HAP-1 (cell line): ENCODE measurements around the gene DLG2.

ENCODE experiments used
- DNase-seq, 2 experiments: peaks; one replicate each; pipeline ENCODE4 v3.0.0-alpha.2; 2016 to 2020; ENCODE audit warnings: low spot score in 2 of 2
- H3K27me3 ChIP-seq: fragments of 250-450 bp; sonication (Bioruptor Pico); 2 replicates; pipeline ENCODE4 v1.5.1; 2020; ENCODE audit warnings: low read depth, mild to moderate bottlenecking, moderate library complexity
- H3K36me3 ChIP-seq: fragments of 250-450 bp; sonication (Bioruptor Pico); replicated peaks from 2 replicates; pipeline ENCODE4 v1.5.1; 2020; ENCODE audit warnings: mild to moderate bottlenecking
- H3K4me1 ChIP-seq: fragments of 250-450 bp; sonication (Bioruptor Pico); 2 replicates; pipeline ENCODE4 v1.5.1; 2020; ENCODE audit warnings: mild to moderate bottlenecking
- H3K4me3 ChIP-seq: fragments of 250-450 bp; sonication (Bioruptor Pico); 2 replicates; pipeline ENCODE4 v1.5.1; 2020; ENCODE audit warnings: mild to moderate bottlenecking, moderate library complexity
- H3K9me3 ChIP-seq: fragments of 250-450 bp; sonication (Bioruptor Pico); 2 replicates; pipeline ENCODE4 v1.5.1; 2020; ENCODE audit warnings: mild to moderate bottlenecking, moderate library complexity
- in situ Hi-C: fragments of 300-500 bp; cut with MboI; formaldehyde crosslinking; loops from 3 replicates; pipeline ENCODE4 v1.14.3; 2020; ENCODE audit warnings: low sequenced_read_pairs, inconsistent platforms, mixed read lengths

DLG2 gene

GRCh38 chr11:84958295-84958694 is 668.8 kb downstream of the DLG2 start:
- Histone ChIP-seq H3K4me3 (no peak overlapping the region), H3K9me3 (no peaks in the 10 kb centered on the region), H3K4me1 (peaks cover 6% of the 10 kb centered on the region), H3K27me3 (no peaks in the 10 kb centered on the region), H3K36me3 (no peaks in the 10 kb centered on the region)
- no peak for DNase-seq
- in situ Hi-C loops = no loop called here

DNA sequence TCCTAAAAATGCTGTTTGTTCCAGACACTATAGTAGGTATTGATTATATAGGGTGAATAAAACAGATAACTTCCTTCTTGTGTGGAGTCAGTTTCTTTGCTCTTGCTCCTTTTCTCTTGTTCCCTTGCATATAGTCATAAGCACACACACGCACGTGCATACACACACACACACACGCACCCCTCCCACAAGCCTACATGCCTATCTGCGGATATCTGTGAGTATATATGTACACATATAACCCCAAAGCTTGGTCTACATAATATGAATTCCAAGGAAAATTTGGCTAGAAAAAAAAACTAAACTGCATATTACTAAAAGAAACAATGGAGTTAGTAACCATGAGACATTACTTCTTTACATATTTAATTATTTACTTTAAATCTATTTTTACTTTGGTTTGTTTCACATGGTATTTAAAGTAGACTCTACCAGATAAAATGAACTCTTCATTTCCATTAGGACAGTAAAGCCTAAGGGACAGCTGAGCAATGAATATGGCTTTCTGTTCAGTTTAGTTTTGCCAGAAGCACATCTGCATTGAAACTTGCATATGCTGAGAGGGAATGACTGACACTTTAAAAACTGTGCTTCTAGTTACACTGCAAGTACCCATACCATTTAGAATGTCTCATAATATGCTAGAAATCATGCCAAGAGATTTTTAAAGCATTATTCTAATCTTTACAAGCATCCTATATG is 676.4 kb downstream of the DLG2 start:
- Histone ChIP-seq H3K9me3 (no peaks in the 10 kb centered on the region; the same call in none of the 2 replicates), H3K27me3 (no peaks in the 10 kb centered on the region), H3K4me3 (no peak overlapping the region), H3K36me3 (0 out of 2 replicates have a peak, but pooled peaks cover 3% of the 10 kb centered on the region), H3K4me1 (peaks cover 4% of the 10 kb centered on the region; the same call in 1 of the 2 replicates)
- in situ Hi-C loops = no loop called here
- no peak for DNase-seq

DNA sequence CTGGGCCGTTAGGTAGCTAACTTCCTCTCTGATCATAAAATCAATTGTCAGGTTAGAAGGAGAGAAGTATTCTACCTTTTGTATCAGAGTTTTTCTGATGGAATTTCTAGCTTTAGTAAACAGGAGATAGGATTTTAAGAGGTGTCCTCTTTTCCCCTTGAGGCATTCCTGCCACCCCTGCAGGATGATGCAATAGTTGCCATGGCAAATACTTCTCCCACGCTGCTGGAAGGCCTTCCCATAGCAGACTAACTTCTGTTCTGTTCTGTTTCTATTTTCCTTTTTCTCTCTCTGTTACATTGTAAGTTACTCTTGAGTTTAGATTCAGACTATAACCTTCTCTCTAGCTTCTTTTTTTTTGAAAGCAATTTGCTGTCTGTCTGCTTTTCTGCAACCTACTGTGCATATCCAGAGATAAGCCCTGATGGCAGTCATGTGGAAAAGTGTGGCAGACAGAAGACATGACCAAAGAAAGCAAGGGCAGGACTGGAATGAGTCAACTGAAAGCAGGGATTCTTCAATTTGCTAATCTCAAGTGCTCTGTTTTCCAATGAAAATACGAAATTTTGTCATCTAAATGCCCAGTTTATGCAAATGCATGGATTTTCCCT is 679.1 kb downstream of the DLG2 start:
- 0 out of 2 replicates have a peak, but pooled peaks cover 3% of the 10 kb centered on the region for H3K36me3 ChIP-seq
- no peak overlapping the region for H3K4me3 ChIP-seq
- H3K27me3 ChIP-seq = no peaks in the 10 kb centered on the region
- in situ Hi-C loops = no loop called here
- no peaks in the 10 kb centered on the region; the same call in none of the 2 replicates for H3K9me3 ChIP-seq
- no peak for DNase-seq
- H3K4me1 ChIP-seq = peaks cover 10% of the 10 kb centered on the region; the same call in 1 of the 2 replicates

- in situ Hi-C loops = no loop called here
- H3K27me3 ChIP-seq = no peaks in the 10 kb centered on the region
- no peak overlapping the region for H3K4me3 ChIP-seq
- H3K36me3 ChIP-seq = 0 out of 2 replicates have a peak, but pooled peaks cover 3% of the 10 kb centered on the region
- no peaks in the 10 kb centered on the region; the same call in none of the 2 replicates for H3K9me3 ChIP-seq
- H3K4me1 ChIP-seq = peaks cover 10% of the 10 kb centered on the region; the same call in 1 of the 2 replicates
- DNase-seq = no peak
These were observed 680.1 kb downstream of the DLG2 start for GRCh38 chr11:84947070-84947469.

GRCh38 chr11:84930863-84931262 is 696.3 kb downstream of the DLG2 start:
- in situ Hi-C loops = no loop called here
- DNase-seq = no peak
- no peaks in the 10 kb centered on the region for H3K27me3 ChIP-seq
- H3K36me3 ChIP-seq = no peaks in the 10 kb centered on the region
- peaks cover 6% of the 10 kb centered on the region for H3K4me1 ChIP-seq
- H3K4me3 ChIP-seq = no peak overlapping the region
- peaks cover 3% of the 10 kb centered on the region; the same call in 1 of the 2 replicates for H3K9me3 ChIP-seq

GRCh38 chr11:84929738-84930137 is 697.4 kb downstream of the DLG2 start:
- in situ Hi-C loops = no loop called here

DNA sequence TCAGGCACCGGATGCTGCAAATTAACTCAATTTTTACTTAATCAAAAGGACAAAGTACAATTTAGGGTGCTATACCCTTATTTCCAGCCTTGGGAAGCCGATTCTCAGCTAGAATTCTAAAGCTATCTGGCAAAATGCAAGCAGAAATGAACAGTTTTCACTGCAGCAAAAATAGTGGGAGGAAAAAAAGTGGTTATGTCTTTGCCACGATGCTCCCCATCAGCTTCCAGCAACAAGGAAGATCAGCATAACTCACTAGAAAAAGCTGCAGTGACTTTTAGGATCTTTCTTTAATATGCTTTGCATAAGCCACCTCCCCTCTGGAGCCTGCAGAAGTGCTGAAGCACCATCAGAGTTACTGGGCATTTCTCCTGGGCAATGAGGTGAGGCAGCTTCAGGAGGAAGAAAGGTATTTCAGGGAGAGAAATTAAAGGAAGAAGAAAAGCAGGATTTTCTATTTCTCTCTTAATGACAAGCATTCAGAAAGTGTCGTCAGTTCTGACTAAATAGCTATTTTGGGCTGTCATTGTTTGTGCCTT is 702.9 kb downstream of the DLG2 start:
- Histone ChIP-seq H3K4me1 (peaks cover 41% of the 10 kb centered on the region), H3K36me3 (no peaks in the 10 kb centered on the region), H3K9me3 (no peaks in the 10 kb centered on the region), H3K27me3 (no peaks in the 10 kb centered on the region), H3K4me3 (no peak overlapping the region)
- in situ Hi-C loops = no loop called here
- peak in 1 of 2 experiments; percentile 34 for DNase-seq

More at GRCh38 chr11:84929738-84930137, 697.4 kb downstream of the DLG2 start:
- H3K4me3 ChIP-seq = no peak overlapping the region
- peaks cover 8% of the 10 kb centered on the region for H3K4me1 ChIP-seq
- DNase-seq = no peak
- no peaks in the 10 kb centered on the region for H3K36me3 ChIP-seq
- peaks cover 3% of the 10 kb centered on the region; the same call in 1 of the 2 replicates for H3K9me3 ChIP-seq
- H3K27me3 ChIP-seq = no peaks in the 10 kb centered on the region

- no peaks in the 10 kb centered on the region for H3K27me3 ChIP-seq
- no peak for DNase-seq
- no peaks in the 10 kb centered on the region for H3K36me3 ChIP-seq
These were observed 703.7 kb downstream of the DLG2 start for GRCh38 chr11:84923489-84923888.

DNA sequence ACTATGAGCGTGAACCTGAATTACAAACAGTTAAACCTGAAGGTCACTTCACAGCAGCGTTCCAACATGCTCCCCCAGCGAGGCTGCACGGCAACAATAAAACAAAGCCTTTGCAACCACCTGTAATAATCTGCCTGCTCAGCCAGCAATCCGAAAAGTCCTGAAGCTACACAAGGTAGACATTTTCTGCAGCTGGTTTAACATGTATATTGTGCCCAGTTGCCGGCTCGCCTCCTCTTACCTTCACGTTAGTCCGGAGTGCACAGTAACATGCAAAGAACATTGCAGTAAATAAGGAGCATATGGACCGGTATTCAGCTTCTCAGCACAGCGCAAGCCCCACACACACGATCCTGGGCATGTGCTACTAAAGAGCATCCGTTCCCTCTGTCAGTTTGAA is 704.3 kb downstream of the DLG2 start:
- no peaks in the 10 kb centered on the region for H3K27me3 ChIP-seq
- H3K4me3 ChIP-seq = peak overlapping the region; percentile 26
- peak; percentile 37 to 38 for DNase-seq
- peaks cover 47% of the 10 kb centered on the region for H3K4me1 ChIP-seq
- H3K9me3 ChIP-seq = no peaks in the 10 kb centered on the region
- in situ Hi-C loops = no loop called here
- H3K36me3 ChIP-seq = no peaks in the 10 kb centered on the region

More at GRCh38 chr11:84923489-84923888, 703.7 kb downstream of the DLG2 start:
- in situ Hi-C loops = no loop called here
- Histone ChIP-seq H3K4me1 (peaks cover 44% of the 10 kb centered on the region), H3K4me3 (no peak overlapping the region), H3K9me3 (no peaks in the 10 kb centered on the region)

DNA sequence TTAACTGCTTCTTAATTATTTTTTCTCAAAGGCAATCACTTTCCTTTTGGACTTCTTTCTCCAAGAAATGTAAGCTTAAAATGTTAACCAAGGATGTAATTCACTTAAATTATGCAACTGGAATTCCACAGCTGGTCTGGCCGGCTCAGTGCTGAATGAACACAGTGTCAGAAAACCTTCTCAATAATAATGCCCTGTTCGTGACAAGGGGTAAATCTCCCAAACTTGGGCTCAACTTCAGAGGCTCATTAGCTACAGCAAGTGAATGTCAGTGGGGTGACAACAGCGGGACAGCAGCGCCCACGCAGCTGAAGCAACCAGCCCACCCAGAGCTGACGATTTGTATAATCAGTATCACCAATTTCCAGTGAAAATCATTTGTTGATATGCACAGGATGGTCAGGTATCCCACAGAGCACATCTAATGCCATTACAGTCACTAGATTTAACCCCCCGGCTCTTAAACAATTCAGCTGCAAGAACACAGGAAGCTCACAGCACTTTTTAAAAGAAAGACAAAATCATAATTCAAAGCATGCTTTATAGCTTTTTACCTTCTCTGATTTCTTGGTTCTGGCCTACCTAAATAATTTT is 704.8 kb downstream of the DLG2 start:
- Histone ChIP-seq H3K27me3 (no peaks in the 10 kb centered on the region), H3K4me1 (peaks cover 47% of the 10 kb centered on the region), H3K9me3 (no peaks in the 10 kb centered on the region), H3K4me3 (peak overlapping the region; percentile 26), H3K36me3 (no peaks in the 10 kb centered on the region)
- DNase-seq = peak; percentile 60 to 75
- in situ Hi-C loops = no loop called here

DNA sequence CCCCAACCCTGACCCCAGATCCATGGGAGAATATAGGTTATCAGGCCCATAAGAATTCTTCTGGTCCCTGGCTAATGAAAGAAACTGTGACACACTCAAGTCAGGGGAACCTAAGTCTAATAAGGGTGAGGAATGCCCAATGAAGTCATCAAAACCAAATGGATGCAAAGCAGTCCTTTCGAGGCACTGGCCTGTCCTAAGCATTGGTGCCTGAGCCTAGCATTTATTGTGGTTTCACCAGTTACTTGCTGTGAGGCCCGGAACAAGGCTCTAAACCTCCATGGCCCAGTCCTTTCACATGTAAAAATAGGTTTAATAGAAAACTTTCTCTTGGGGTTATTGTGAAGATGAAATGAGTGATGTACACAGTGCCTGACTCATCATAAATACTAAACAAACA is 712.6 kb downstream of the DLG2 start:
- peak; percentile 47 to 52 for DNase-seq
- in situ Hi-C loops = no loop called here
- H3K27me3 ChIP-seq = no peaks in the 10 kb centered on the region
- H3K9me3 ChIP-seq = no peaks in the 10 kb centered on the region
- no peak overlapping the region for H3K4me3 ChIP-seq
- H3K4me1 ChIP-seq = peaks cover 27% of the 10 kb centered on the region
- no peaks in the 10 kb centered on the region for H3K36me3 ChIP-seq

DNA sequence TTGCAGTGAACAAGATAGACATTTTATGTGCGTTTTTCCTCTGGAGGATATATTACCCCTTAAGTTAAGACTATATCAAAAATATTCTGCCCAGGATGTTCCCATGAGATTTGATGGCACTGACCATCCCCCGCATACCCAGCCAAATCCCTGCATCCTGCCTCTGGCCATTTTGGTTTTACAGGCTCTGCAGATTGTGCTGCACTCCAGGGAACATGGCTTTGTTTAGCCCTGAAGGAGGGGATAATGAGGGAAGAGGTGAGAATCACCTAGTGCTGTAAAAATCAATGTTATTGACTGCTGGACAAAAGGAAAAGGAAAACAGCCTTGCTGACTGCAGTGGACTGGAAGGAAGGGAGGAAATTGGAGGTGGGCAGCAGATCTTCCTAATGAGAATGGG is 717.4 kb downstream of the DLG2 start:
- Histone ChIP-seq H3K27me3 (no peaks in the 10 kb centered on the region), H3K36me3 (no peaks in the 10 kb centered on the region), H3K4me3 (no peak overlapping the region), H3K9me3 (no peaks in the 10 kb centered on the region), H3K4me1 (peaks cover 21% of the 10 kb centered on the region)
- peak; percentile 16 to 25 for DNase-seq
- in situ Hi-C loops = no loop called here

GRCh38 chr11:84906995-84907394 is 720.1 kb downstream of the DLG2 start:
- DNase-seq = no peak
- Histone ChIP-seq H3K27me3 (no peaks in the 10 kb centered on the region), H3K4me3 (no peak overlapping the region), H3K36me3 (no peaks in the 10 kb centered on the region), H3K4me1 (peaks cover 17% of the 10 kb centered on the region), H3K9me3 (no peaks in the 10 kb centered on the region)
- in situ Hi-C loops = no loop called here

GRCh38 chr11:84905411-84905810 is 721.7 kb downstream of the DLG2 start:
- DNase-seq = peak in 1 of 2 experiments; percentile 19
- in situ Hi-C loops = no loop called here
- Histone ChIP-seq H3K4me1 (peaks cover 21% of the 10 kb centered on the region), H3K9me3 (no peaks in the 10 kb centered on the region), H3K4me3 (no peak overlapping the region), H3K27me3 (no peaks in the 10 kb centered on the region), H3K36me3 (no peaks in the 10 kb centered on the region)
